IMR-90 (cell line): ENCODE measurements around the gene SVIL. TPM values are rescaled to one million over a fixed set of nuclear protein-coding genes. Genes with fewer than 3 reads are reported as not detected.

Source experiments
- ATAC-seq: fragments of 200-7000 bp; cut with Tn5 transposase; 2 replicates; pipeline ENCODE4 v1.9.1; 2020; ENCODE audit warnings: low read depth, mild to moderate bottlenecking, moderate library complexity
- BruUV-seq: library from RNA; stranded (reverse); fragments of 400-500 nt; replicated peaks from 2 replicates; lab custom pipeline; 2021; lab: Mats Ljungman, UMichigan
- CTCF ChIA-PET: fragments of 300-600 bp; formaldehyde crosslinking; extraction: SDS; loops from one replicate; lab custom pipeline; 2021; ENCODE audit warnings: antibody characterized with exemption; lab: Yijun Ruan, JAX
- POLR2A ChIA-PET: fragments of 300-600 bp; sonication (Branson Sonifier 250); formaldehyde crosslinking; loops from one replicate; lab custom pipeline; 2022; ENCODE audit warnings: antibody characterized with exemption; ENCODE audit not compliant: unreplicated experiment; lab: Charles Lee
- DNase-seq: peaks from one replicate; pipeline ENCODE4 v3.0.0; 2013
- H2AFZ ChIP-seq: replicated peaks from 2 replicates; pipeline ENCODE3; 2013; ENCODE audit warnings: low read length, mild to moderate bottlenecking; ENCODE audit not compliant: poor library complexity
- H2AK5ac ChIP-seq: 2 replicates; pipeline ENCODE4 v1.6.1; 2013; ENCODE audit warnings: low read depth, low read length, inconsistent platforms
- H2AK9ac ChIP-seq: replicated peaks from 2 replicates; pipeline ENCODE3; 2013; ENCODE audit warnings: mild to moderate bottlenecking, low read depth, low read length, moderate library complexity; ENCODE audit not compliant: poor library complexity
- H2BK120ac ChIP-seq: 2 replicates; pipeline ENCODE4 v1.6.1; 2013; ENCODE audit warnings: low read depth, low read length, inconsistent platforms
- H2BK15ac ChIP-seq: 3 replicates; pipeline ENCODE4 v1.6.1; 2013; ENCODE audit warnings: low read depth, low read length, inconsistent platforms
- H2BK20ac ChIP-seq: 2 replicates; pipeline ENCODE4 v1.6.1; 2013; ENCODE audit warnings: low read depth, mild to moderate bottlenecking, inconsistent platforms, low read length, moderate library complexity
- H2BK5ac ChIP-seq: 2 replicates; pipeline ENCODE4 v1.6.1; 2013; ENCODE audit warnings: mild to moderate bottlenecking, low read depth, low read length, inconsistent platforms; ENCODE audit not compliant: poor library complexity, severe bottlenecking
- H3K14ac ChIP-seq: replicated peaks from 2 replicates; pipeline ENCODE4 v1.6.1; 2013; ENCODE audit warnings: low read depth, low read length, inconsistent platforms
- H3K18ac ChIP-seq: 2 replicates; pipeline ENCODE4 v1.6.1; 2013; ENCODE audit warnings: low read depth, low read length, control low read depth
- H3K23ac ChIP-seq: 2 replicates; pipeline ENCODE4 v1.6.1; 2013; ENCODE audit warnings: low read depth, low read length, inconsistent platforms
- H3K27ac ChIP-seq: 2 replicates; pipeline ENCODE4 v1.5.1; 2013; ENCODE audit warnings: mild to moderate bottlenecking, control low read depth, low read length; ENCODE audit not compliant: insufficient read depth
- H3K27me3 ChIP-seq: 2 replicates; pipeline ENCODE4 v1.6.1; 2013; ENCODE audit warnings: low read length; ENCODE audit not compliant: control insufficient read depth, insufficient read depth
- H3K36me3 ChIP-seq: 2 replicates; pipeline ENCODE4 v1.6.1; 2013; ENCODE audit warnings: low read length, mixed read lengths; ENCODE audit not compliant: control insufficient read depth, insufficient read depth
- H3K4ac ChIP-seq: 2 replicates; pipeline ENCODE4 v1.6.1; 2013; ENCODE audit warnings: low read depth, low read length, inconsistent platforms
- H3K4me1 ChIP-seq: 2 replicates; pipeline ENCODE4 v1.6.1; 2013; ENCODE audit warnings: low read length, mixed read lengths; ENCODE audit not compliant: control insufficient read depth, insufficient read depth
- H3K4me2 ChIP-seq: 2 replicates; pipeline ENCODE4 v1.6.1; 2013; ENCODE audit warnings: low read depth, mild to moderate bottlenecking, control low read depth, low read length, moderate library complexity
- H3K4me3 ChIP-seq: 2 replicates; pipeline ENCODE4 v1.5.1; 2013; ENCODE audit warnings: low read depth, mild to moderate bottlenecking, control low read depth, low read length, moderate library complexity; ENCODE audit not compliant: insufficient read depth
- H3K56ac ChIP-seq: 2 replicates; pipeline ENCODE4 v1.6.1; 2013; ENCODE audit warnings: low read length, inconsistent platforms; ENCODE audit not compliant: insufficient read depth; ENCODE audit errors: extremely low read depth
- H3K79me1 ChIP-seq, 2 experiments: 2 replicates each; pipeline ENCODE4 v1.6.1; 2013; ENCODE audit warnings: low read length in 2 of 2, inconsistent platforms in 1 of 2, low read depth in 1 of 2
- H3K9ac ChIP-seq: 2 replicates; pipeline ENCODE4 v1.6.1; 2013; ENCODE audit warnings: low read depth, low read length, control low read depth
- H3K9me1 ChIP-seq: 2 replicates; pipeline ENCODE4 v1.6.1; 2013; ENCODE audit warnings: low read length, inconsistent platforms; ENCODE audit not compliant: insufficient read depth
- H3K9me3 ChIP-seq: 2 replicates; pipeline ENCODE4 v1.6.1; 2013; ENCODE audit warnings: low read length; ENCODE audit not compliant: control insufficient read depth, insufficient read depth
- H4K20me1 ChIP-seq: 2 replicates; pipeline ENCODE4 v1.6.1; 2013; ENCODE audit warnings: low read length, inconsistent platforms; ENCODE audit not compliant: insufficient read depth
- H4K5ac ChIP-seq: 2 replicates; pipeline ENCODE4 v1.6.1; 2013; ENCODE audit warnings: mild to moderate bottlenecking, low read depth, low read length, control low read depth
- H4K8ac ChIP-seq, 2 experiments: 2 replicates each; pipeline ENCODE4 v1.6.1; 2013; ENCODE audit warnings: low read depth in 2 of 2, low read length in 2 of 2, control low read depth in 1 of 2, inconsistent platforms in 1 of 2
- H4K91ac ChIP-seq: 2 replicates; pipeline ENCODE4 v1.6.1; 2013; ENCODE audit warnings: low read depth, low read length, inconsistent platforms; ENCODE audit not compliant: insufficient read depth
- BHLHE40 ChIP-seq: fragments of 150-350 bp; IDR thresholded peaks from 2 replicates; pipeline ENCODE4 v1.6.1; 2016; ENCODE audit warnings: mild to moderate bottlenecking, low read depth, low read length
- MAFK ChIP-seq: IDR thresholded peaks from 2 replicates; pipeline ENCODE4 v1.6.1; 2012; ENCODE audit warnings: low read depth, low read length, improper control_type of control experiment
- MAZ ChIP-seq: IDR thresholded peaks from 2 replicates; pipeline ENCODE4 v1.6.1; 2012; ENCODE audit warnings: low read depth, mild to moderate bottlenecking, low read length, improper control_type of control experiment, moderate library complexity, borderline replicate concordance
- USF2 ChIP-seq: fragments of 150-350 bp; IDR thresholded peaks from 2 replicates; pipeline ENCODE4 v1.6.1; 2017; ENCODE audit warnings: mild to moderate bottlenecking, antibody characterized with exemption, low read length, low read depth
- WGBS, 2 experiments: methylation state at CpG; one replicate each; pipeline versions ENCODE4 v1.1.5 to v1.1.7; 2013; ENCODE audit warnings: missing lambda C conversion rate in 2 of 2; ENCODE audit not compliant: insufficient read length in 1 of 2; ENCODE audit errors: extremely low coverage in 2 of 2; 5-methylcytosine and 5-hydroxymethylcytosine counted together
- dilution Hi-C: fragments of 300-500 bp; cut with HindIII; formaldehyde crosslinking; loops from one replicate; pipeline ENCODE4 v1.14.3; 2018; ENCODE audit warnings: low sequenced_read_pairs; ENCODE audit not compliant: unreplicated experiment
- in situ Hi-C: fragments of 300-500 bp; cut with MboI; formaldehyde crosslinking; loops from 3 replicates; pipeline ENCODE4 v1.14.3; 2019; ENCODE audit warnings: low sequenced_read_pairs, inconsistent platforms, mixed read lengths
- intact Hi-C: fragments of 100-400 bp; cut with micrococcal nuclease; formaldehyde crosslinking; loops from 2 replicates; pipeline ENCODE4 v1.10.0; 2022
- polyA plus RNA-seq, 3 experiments: library from polyadenylated mRNA; depleted of rRNA; stranded (reverse); fragments of >200 nt; gene quantifications; 2 replicates each; pipeline ENCODE4 v1.2.3, GENCODE V29; 2012; ENCODE audit warnings: low replicate concordance in 1 of 3
- total RNA-seq: library from RNA; depleted of rRNA; stranded (reverse); fragments of >200 nt; gene quantifications from 2 replicates; pipeline ENCODE4 v1.2.3, GENCODE V29; 2012

Gene SVIL
- total and polyA plus RNA-seq, 2 of the 4 experiments (the other 2 are of a cell fraction): 11.5 to 11.6 TPM

- Histone ChIP-seq H3K4me2 (no peak overlapping the region), H3K56ac (no peak overlapping the region), H3K18ac (no peak overlapping the region), H3K27me3 (no peaks in the 10 kb centered on the region), H3K9me1 (peaks cover 6% of the 10 kb centered on the region), H3K9me3 (peaks cover 6% of the 10 kb centered on the region), H3K4me3 (no peak overlapping the region), H4K91ac (no peak overlapping the region), H2BK120ac (no peak overlapping the region), H2AFZ (no peak overlapping the region), H3K9ac (no peak overlapping the region), H3K4ac (no peak overlapping the region), H3K14ac (no peak overlapping the region), H4K5ac (no peak overlapping the region), H2BK15ac (no peak overlapping the region), H3K27ac (no peak overlapping the region), H4K8ac (no peak overlapping the region), H2AK9ac (no peak overlapping the region), H3K79me1 (peaks cover 18 to 61% of the 10 kb centered on the region in 2 experiments), H3K36me3 (peaks cover 27% of the 10 kb centered on the region), H3K23ac (no peak overlapping the region), H2BK20ac (no peak overlapping the region), H4K20me1 (peaks cover 23% of the 10 kb centered on the region), H3K4me1 (no peaks in the 10 kb centered on the region), H2AK5ac (no peak overlapping the region), H2BK5ac (no peak overlapping the region)
- ATAC-seq (no peak), DNase-seq (no peak)
- ChIA-PET POLR2A (no interaction called here), CTCF (no interaction called here)
- dilution Hi-C loops: no loop called here
- intact Hi-C loops: no loop called here
- no peak for TF ChIP-seq BHLHE40
- no peak for TF ChIP-seq MAZ
- no peak for TF ChIP-seq USF2
- no peak for TF ChIP-seq MAFK
- in situ Hi-C loops: no loop called here
- no TSS peak for BruUV-seq
- WGBS, 2 experiments: no CpG with 5 or more reads among the region's 1 CpG
Observed at GRCh38 chr10:29675984-29676383, 41.2 kb upstream of the SVIL start.
